A673 (cell line): ENCODE data around the gene KCNMA1.

Experiments used
- EZH2 ChIP-seq: fragments of 200-600 bp; sonication (generic); IDR thresholded peaks from 2 replicates; pipeline ENCODE4 v1.6.1; 2017; ENCODE audit warnings: borderline replicate concordance, low read depth, mild to moderate bottlenecking, mixed read lengths, antibody characterized with exemption, low read length; ENCODE audit not compliant: poor library complexity, severe bottlenecking
- TF ChIP-seq, protein P1 (sequence below): fragments of 300-800, 200-600 bp; sonication (generic); conservative IDR thresholded peaks from 2 replicates; pipeline ENCODE4 v1.5.1; 2017; ENCODE audit warnings: low read depth, mild to moderate bottlenecking, antibody characterized with exemption, low read length, moderate library complexity, mixed read lengths

GRCh38 chr10:77526868-77527617, 110.6 kb downstream of the KCNMA1 start:
- TF ChIP-seq, protein P1, sequence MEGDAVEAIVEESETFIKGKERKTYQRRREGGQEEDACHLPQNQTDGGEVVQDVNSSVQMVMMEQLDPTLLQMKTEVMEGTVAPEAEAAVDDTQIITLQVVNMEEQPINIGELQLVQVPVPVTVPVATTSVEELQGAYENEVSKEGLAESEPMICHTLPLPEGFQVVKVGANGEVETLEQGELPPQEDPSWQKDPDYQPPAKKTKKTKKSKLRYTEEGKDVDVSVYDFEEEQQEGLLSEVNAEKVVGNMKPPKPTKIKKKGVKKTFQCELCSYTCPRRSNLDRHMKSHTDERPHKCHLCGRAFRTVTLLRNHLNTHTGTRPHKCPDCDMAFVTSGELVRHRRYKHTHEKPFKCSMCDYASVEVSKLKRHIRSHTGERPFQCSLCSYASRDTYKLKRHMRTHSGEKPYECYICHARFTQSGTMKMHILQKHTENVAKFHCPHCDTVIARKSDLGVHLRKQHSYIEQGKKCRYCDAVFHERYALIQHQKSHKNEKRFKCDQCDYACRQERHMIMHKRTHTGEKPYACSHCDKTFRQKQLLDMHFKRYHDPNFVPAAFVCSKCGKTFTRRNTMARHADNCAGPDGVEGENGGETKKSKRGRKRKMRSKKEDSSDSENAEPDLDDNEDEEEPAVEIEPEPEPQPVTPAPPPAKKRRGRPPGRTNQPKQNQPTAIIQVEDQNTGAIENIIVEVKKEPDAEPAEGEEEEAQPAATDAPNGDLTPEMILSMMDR: no peak
- TF ChIP-seq EZH2: no peak
